ENCODE data around the gene KIFC3.
"Not testable (repeated sequence)": the region's sequence is repeated elsewhere in the genome, so short reads cannot be mapped to it uniquely, and the experiment has no call there.

Gene KIFC3

DNA sequence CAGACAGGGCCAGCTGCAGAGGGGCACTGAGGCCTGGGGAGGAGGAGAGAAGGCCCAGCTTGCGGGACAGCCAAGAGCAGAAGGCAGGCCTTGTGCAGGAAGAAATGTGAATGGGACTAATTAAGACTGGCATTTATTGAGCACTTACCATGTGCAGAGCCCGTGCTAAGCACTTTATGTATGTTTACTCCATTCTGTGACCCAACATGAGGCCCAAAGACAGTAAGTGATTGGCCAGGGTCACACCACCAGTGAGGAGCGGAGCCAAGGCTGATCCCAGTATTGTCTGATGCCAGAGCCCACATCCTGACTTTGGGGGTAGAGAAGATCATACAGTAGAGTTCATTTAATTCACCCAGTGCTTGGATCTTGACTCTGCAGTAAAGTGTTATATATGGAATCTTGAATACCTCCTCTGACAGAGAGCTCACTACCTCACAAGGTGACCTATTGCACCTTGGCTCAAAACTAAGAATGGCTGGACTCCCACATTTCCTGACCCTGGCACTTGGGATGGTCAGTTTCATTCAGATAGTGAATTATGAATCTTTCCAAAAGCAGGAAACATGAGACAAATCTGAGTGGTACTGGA, 53.1 kb downstream of the KIFC3 start:
- Mint-ChIP-seq H3K27me3 (no peaks in the 10 kb centered on the region), H3K4me3 (no peak overlapping the region), H3K9me3 (no peaks in the 10 kb centered on the region), H3K36me3 (ENCODE audit: low read depth) (peaks cover 67% of the 10 kb centered on the region), H3K27ac (no peak overlapping the region), H3K4me1 (ENCODE audit: low read depth) (no peaks in the 10 kb centered on the region)
- intact Hi-C loops (cut with micrococcal nuclease): no loop called here

DNA sequence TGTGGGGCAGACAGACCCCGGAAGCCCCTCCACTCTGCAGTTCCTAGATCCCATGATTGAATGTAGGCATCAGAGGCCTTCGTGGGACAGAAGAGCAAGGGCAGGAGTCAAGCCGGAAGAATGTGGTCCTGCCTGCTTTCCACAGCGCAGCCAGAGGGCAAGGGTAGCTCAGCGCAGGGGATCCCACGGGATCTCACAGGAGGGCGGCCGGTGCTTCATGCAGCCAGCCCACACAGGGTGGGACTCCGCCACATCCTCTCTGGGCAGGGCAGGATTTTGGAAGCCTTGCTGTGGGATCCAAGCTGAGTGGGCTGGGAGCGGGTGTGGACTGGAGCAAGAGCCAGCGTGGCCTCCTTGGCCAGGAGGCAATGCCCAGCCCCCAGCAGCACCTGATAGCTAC, 53.7 kb downstream of the KIFC3 start:
- no peaks in the 10 kb centered on the region for H3K4me1 Mint-ChIP-seq (ENCODE audit: low read depth)
- peaks cover 67% of the 10 kb centered on the region for H3K36me3 Mint-ChIP-seq (ENCODE audit: low read depth)
- intact Hi-C loops (cut with micrococcal nuclease): no loop called here
- H3K9me3 Mint-ChIP-seq: no peaks in the 10 kb centered on the region
- no peak overlapping the region for H3K4me3 Mint-ChIP-seq
- no peak overlapping the region for H3K27ac Mint-ChIP-seq
- no peaks in the 10 kb centered on the region for H3K27me3 Mint-ChIP-seq

- no peaks in the 10 kb centered on the region for H3K4me1 Mint-ChIP-seq (ENCODE audit: low read depth)
- no peak overlapping the region for H3K4me3 Mint-ChIP-seq
- intact Hi-C loops (cut with micrococcal nuclease): no loop called here
- no peaks in the 10 kb centered on the region for H3K9me3 Mint-ChIP-seq
- H3K27me3 Mint-ChIP-seq: no peaks in the 10 kb centered on the region
- H3K27ac Mint-ChIP-seq: no peak overlapping the region
- H3K36me3 Mint-ChIP-seq (ENCODE audit: low read depth): peaks cover 67% of the 10 kb centered on the region
Observed at GRCh38 chr16:57747996-57748395, 54.3 kb downstream of the KIFC3 start.

DNA sequence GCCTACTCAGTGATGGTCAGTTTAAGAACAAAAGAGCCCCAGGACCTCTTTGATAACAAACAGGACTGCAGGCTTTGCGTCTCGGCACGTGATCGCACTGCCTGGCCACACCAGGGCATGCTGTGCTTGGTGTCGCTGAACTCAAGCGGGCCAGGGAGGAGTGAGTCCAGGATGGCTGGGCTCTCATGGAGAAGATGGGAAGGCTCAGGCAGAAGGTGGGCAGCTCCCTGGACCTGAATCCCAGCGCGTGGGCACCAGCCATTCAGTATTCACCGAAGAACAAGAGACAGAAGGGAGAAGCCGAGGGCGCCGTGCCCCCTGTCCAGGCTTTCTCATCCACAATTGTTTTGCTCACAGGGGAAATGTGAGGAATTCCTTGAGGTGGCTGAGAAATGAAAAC, 54.8 kb downstream of the KIFC3 start:
- Mint-ChIP-seq H3K36me3 (ENCODE audit: low read depth) (peaks cover 67% of the 10 kb centered on the region), H3K4me1 (ENCODE audit: low read depth) (no peaks in the 10 kb centered on the region), H3K4me3 (no peak overlapping the region), H3K27me3 (no peaks in the 10 kb centered on the region), H3K27ac (no peak overlapping the region), H3K9me3 (no peaks in the 10 kb centered on the region)
- intact Hi-C loops (cut with micrococcal nuclease): no loop called here

- Mint-ChIP-seq H3K4me3 (no peak overlapping the region), H3K4me1 (ENCODE audit: low read depth) (no peaks in the 10 kb centered on the region), H3K27me3 (no peaks in the 10 kb centered on the region), H3K27ac (no peak overlapping the region), H3K36me3 (ENCODE audit: low read depth) (peaks cover 64% of the 10 kb centered on the region), H3K9me3 (no peaks in the 10 kb centered on the region)
- intact Hi-C loops (cut with micrococcal nuclease): no loop called here
Observed at GRCh38 chr16:57747091-57747490, 55.2 kb downstream of the KIFC3 start.

DNA sequence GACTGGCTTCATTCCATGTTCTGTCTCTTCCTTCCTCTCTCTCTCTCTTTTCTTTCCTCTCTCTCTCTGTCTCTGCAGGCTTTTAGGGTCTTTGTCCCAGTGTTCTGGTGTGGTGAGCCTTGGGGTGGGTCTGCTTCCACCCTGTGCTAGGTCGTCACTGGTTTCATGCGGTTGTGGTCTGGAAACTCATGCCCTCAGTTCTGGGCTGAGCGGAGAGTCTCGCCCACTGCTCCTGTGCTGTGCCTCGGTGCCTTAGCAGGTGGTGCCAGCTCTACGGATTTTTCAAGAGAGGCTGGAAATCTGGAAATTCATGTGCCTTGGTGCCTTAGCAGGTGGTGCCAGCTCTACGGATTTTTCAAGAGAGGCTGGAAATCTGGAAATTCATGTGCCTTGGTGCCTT, 56.0 kb downstream of the KIFC3 start:
- H3K4me1 Mint-ChIP-seq (ENCODE audit: low read depth); H3K27ac Mint-ChIP-seq: not testable (repeated sequence)
- H3K36me3 Mint-ChIP-seq (ENCODE audit: low read depth): peaks cover 62% of the 10 kb centered on the region

GRCh38 chr16:57745768-57746167, 56.5 kb downstream of the KIFC3 start:
- Mint-ChIP-seq H3K4me1 (ENCODE audit: low read depth) (no peaks in the 10 kb centered on the region), H3K27ac (no peak overlapping the region), H3K4me3 (no peak overlapping the region), H3K9me3 (no peaks in the 10 kb centered on the region), H3K36me3 (ENCODE audit: low read depth) (peaks cover 62% of the 10 kb centered on the region), H3K27me3 (no peaks in the 10 kb centered on the region)
- intact Hi-C loops (cut with micrococcal nuclease): no loop called here

More for the DNA sequence above, 56.0 kb downstream of the KIFC3 start:
- H3K9me3 Mint-ChIP-seq; intact Hi-C loops (cut with micrococcal nuclease); H3K4me3 Mint-ChIP-seq; H3K27me3 Mint-ChIP-seq: not testable (repeated sequence)

DNA sequence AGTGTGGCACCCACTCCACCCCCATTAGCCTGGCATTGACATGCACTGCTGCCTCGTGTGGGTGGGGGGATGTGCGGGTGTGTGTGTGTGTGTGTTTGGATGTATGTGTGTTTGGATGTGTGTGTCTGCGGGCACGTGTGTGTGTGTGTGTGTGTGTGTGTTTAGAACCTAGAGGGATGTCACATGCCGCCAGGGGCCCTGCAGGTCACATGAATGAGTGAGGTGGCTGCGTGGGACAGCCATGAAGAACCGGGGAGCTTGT, 57.7 kb downstream of the KIFC3 start:
- no peak overlapping the region for H3K4me3 Mint-ChIP-seq
- H3K36me3 Mint-ChIP-seq (ENCODE audit: low read depth): peaks cover 63% of the 10 kb centered on the region
- intact Hi-C loops (cut with micrococcal nuclease): no loop called here
- H3K27ac Mint-ChIP-seq: no peak overlapping the region
- no peaks in the 10 kb centered on the region for H3K4me1 Mint-ChIP-seq (ENCODE audit: low read depth)
- no peaks in the 10 kb centered on the region for H3K9me3 Mint-ChIP-seq
- no peaks in the 10 kb centered on the region for H3K27me3 Mint-ChIP-seq

- Mint-ChIP-seq H3K36me3 (ENCODE audit: low read depth) (peaks cover 62% of the 10 kb centered on the region), H3K4me3 (no peak overlapping the region), H3K4me1 (ENCODE audit: low read depth) (no peaks in the 10 kb centered on the region), H3K27ac (no peak overlapping the region), H3K9me3 (no peaks in the 10 kb centered on the region), H3K27me3 (no peaks in the 10 kb centered on the region)
- intact Hi-C loops (cut with micrococcal nuclease): no loop called here
Observed at GRCh38 chr16:57743886-57744641, 58.2 kb downstream of the KIFC3 start.

DNA sequence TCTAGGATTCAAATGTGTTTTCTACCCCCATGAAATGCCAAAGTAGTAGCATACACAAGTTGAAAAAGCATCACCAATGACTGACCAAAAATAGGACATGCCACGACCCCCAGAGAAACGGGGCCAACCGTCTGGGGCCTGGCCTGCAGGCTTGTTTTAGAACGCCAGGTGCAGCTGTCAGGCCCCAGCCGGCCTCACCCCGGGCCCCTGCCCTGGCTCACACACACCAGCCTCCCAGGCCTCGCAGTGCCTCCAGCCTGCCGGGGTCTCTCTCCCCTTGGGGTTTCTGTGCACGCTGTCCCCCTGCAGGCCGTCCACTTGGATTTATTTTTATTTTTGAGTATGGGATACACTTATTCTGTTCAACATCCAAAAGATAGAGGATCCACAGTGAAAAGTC, 58.8 kb downstream of the KIFC3 start:
- H3K27ac Mint-ChIP-seq: no peak overlapping the region
- no peaks in the 10 kb centered on the region for H3K4me1 Mint-ChIP-seq (ENCODE audit: low read depth)
- intact Hi-C loops (cut with micrococcal nuclease): no loop called here
- H3K4me3 Mint-ChIP-seq: no peak overlapping the region
- H3K36me3 Mint-ChIP-seq (ENCODE audit: low read depth): peaks cover 56% of the 10 kb centered on the region
- H3K9me3 Mint-ChIP-seq: no peaks in the 10 kb centered on the region
- H3K27me3 Mint-ChIP-seq: no peaks in the 10 kb centered on the region

DNA sequence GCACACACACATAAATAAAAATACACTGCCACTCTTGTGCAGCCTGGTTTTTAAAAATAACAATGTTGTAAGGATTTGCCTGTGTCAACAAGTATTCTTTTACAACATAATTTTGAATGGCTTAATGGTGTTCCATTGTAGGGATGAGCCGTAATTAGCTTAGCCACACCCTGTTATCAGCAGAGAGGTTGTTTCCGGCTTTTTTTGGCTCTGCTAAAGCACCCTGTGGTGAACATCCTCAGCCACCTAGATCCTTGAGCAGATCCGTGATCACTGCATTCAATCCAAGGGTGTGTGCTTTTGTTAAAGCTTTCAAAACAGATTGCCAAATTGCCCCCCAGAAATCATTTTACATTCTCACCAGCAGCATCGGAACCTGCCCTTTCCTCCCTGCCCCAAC, 59.7 kb downstream of the KIFC3 start:
- no peaks in the 10 kb centered on the region for H3K27me3 Mint-ChIP-seq
- H3K4me3 Mint-ChIP-seq: no peak overlapping the region
- H3K9me3 Mint-ChIP-seq: no peaks in the 10 kb centered on the region
- H3K4me1 Mint-ChIP-seq (ENCODE audit: low read depth): no peaks in the 10 kb centered on the region
- H3K36me3 Mint-ChIP-seq (ENCODE audit: low read depth): peaks cover 50% of the 10 kb centered on the region
- intact Hi-C loops (cut with micrococcal nuclease): no loop called here
- no peak overlapping the region for H3K27ac Mint-ChIP-seq

GRCh38 chr16:57741660-57742191, 60.6 kb downstream of the KIFC3 start:
- intact Hi-C loops (cut with micrococcal nuclease): no loop called here
- no peak overlapping the region for H3K27ac Mint-ChIP-seq

DNA sequence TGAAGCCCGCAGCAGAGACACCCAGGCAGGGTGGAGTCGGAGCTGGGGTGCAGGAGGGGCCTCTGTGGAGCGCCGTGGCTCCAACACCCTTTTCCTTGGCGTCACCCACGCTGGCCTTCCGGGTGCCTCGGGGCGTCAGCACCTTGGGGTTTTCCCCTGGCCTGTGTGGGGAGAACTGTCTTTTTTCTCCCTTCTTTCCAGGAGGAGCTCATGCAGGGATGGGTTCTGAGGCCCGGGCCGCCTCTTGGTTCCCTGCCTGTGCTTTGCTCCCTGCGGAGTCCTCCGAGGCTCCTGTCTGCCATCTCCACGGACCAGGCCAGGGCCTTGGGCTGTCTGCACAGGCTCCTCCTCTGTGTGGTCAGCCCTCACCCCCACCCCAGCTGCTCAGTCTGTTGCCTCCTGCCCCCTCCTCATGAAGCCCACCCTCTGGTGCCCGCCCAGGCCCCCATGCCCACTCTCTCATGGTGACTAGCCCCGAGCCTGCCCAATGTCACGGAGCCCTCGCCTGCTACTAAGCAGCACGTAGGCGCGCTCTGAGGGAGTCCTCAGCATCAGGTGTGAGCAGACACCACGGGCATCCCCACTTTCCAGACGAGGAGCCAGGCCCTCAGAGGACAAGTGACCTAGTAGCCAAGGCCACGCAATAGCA, 61.7 kb downstream of the KIFC3 start:
- Mint-ChIP-seq H3K27me3 (no peaks in the 10 kb centered on the region), H3K9me3 (no peaks in the 10 kb centered on the region), H3K4me3 (no peak overlapping the region), H3K27ac (no peak overlapping the region), H3K36me3 (ENCODE audit: low read depth) (peaks cover 52% of the 10 kb centered on the region), H3K4me1 (ENCODE audit: low read depth) (peaks cover 20% of the 10 kb centered on the region)
- intact Hi-C loops (cut with micrococcal nuclease): no loop called here

More at GRCh38 chr16:57741660-57742191, 60.6 kb downstream of the KIFC3 start:
- no peak overlapping the region for H3K4me3 Mint-ChIP-seq
- H3K27me3 Mint-ChIP-seq: no peaks in the 10 kb centered on the region
- H3K9me3 Mint-ChIP-seq: no peaks in the 10 kb centered on the region
- peaks cover 44% of the 10 kb centered on the region for H3K36me3 Mint-ChIP-seq (ENCODE audit: low read depth)
- H3K4me1 Mint-ChIP-seq (ENCODE audit: low read depth): peaks cover 8% of the 10 kb centered on the region

DNA sequence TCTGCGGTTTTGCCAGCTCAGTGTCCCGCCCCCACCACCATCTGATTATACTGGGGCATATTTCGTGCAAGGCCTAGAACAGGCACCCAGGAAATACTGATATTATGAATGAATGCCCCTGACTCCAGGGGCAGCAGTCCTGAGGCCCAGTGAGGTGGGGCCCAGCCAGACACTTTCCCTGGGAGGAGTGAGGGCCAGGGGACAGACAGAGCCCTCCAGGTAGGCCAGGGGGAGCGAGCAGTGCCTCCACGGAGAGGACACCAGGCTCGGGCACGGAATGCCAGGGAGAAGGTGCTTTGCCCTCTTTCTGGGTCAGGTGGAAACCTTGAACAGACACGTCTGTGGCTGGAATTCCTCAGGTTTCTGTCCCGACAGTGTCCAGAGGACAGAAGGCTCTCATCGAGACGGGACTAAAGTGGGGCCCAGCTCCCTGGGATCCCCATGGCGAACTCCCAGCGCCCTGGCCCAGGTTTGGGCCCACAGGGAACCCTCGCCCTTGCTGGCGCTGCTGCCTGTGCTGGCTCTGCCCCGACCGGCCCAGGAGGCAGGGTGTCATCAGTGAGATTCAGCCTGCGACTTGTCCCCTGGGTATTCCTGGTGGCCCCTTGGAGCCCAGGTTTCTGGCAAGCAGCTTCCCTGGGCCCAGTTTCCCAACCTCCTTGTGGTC, 62.4 kb downstream of the KIFC3 start:
- intact Hi-C loops (cut with micrococcal nuclease): loop anchor here (5.0 to 10.0 kb wide), 3 partner anchors 155 to 385 kb away; partner anchors contain the start of genes CFAP20, USB1 and ZNF319
- Mint-ChIP-seq H3K27me3 (no peaks in the 10 kb centered on the region), H3K27ac (no peak overlapping the region), H3K4me1 (ENCODE audit: low read depth) (peaks cover 22% of the 10 kb centered on the region), H3K36me3 (ENCODE audit: low read depth) (peaks cover 54% of the 10 kb centered on the region), H3K4me3 (no peak overlapping the region), H3K9me3 (no peaks in the 10 kb centered on the region)
